Breast epithelium (tissue), 4 donors: ENCODE results near the gene DEFB129. TPM values are rescaled to one million over a fixed set of nuclear protein-coding genes. Genes with fewer than 3 reads are reported as not detected.
"Not testable (repeated sequence)": the region's sequence is repeated elsewhere in the genome, so short reads cannot be mapped to it uniquely, and the experiment has no call there.

Experiments
- DNase-seq, 2 donors: peaks; one replicate each; pipeline ENCODE4 v3.0.0-alpha.2; 2019; ENCODE audit warnings: low spot score in 2 of 2
- H3K27ac ChIP-seq, 2 donors: fragments of 200-600 bp; sonication (generic) in 1 of 2; one replicate each; pipeline ENCODE4 v1.5.1; 2016 to 2019; ENCODE audit warnings: mild to moderate bottlenecking in 1 of 2
- H3K27me3 ChIP-seq, 2 donors: fragments of 200-600 bp; sonication (generic) in 1 of 2; one replicate each; pipeline versions ENCODE4 v1.5.1 to v1.6.0; 2017 to 2019; ENCODE audit warnings: control low read depth in 1 of 2, mild to moderate bottlenecking in 1 of 2
- H3K36me3 ChIP-seq: fragments of 200-600 bp; one replicate; pipeline ENCODE4 v1.5.1; 2019
- H3K4me1 ChIP-seq, 2 donors: fragments of 200-600 bp; sonication (generic); one replicate each; pipeline ENCODE4 v1.5.1; 2016 to 2019; ENCODE audit warnings: control low read depth in 1 of 2
- H3K4me3 ChIP-seq, 3 donors: fragments of 200-600 bp; sonication (generic); 1 replicate in 2 of 3; 2 replicates in 1 of 3; pipeline ENCODE4 v1.5.1; 2016 to 2019; ENCODE audit warnings: mild to moderate bottlenecking in 3 of 3, moderate library complexity in 2 of 3
- H3K9me3 ChIP-seq, 2 donors: fragments of 200-600 bp; sonication (generic) in 1 of 2; one replicate each; pipeline ENCODE4 v1.5.1; 2016 to 2019; ENCODE audit warnings: control low read depth in 1 of 2
- CTCF ChIP-seq, 3 donors: fragments of 450-650 bp; IDR thresholded peaks; one replicate each; pipeline ENCODE4 v1.5.1; 2016 to 2017; ENCODE audit warnings: antibody characterized with exemption in 3 of 3, mild to moderate bottlenecking in 3 of 3, moderate library complexity in 3 of 3
- POLR2A ChIP-seq: fragments of 450-650 bp; IDR thresholded peaks from one replicate; pipeline ENCODE4 v1.6.1; 2016; ENCODE audit warnings: antibody characterized with exemption, mild to moderate bottlenecking, moderate library complexity
- POLR2AphosphoS5 ChIP-seq, 3 donors: sonication (generic); formaldehyde crosslinking; IDR thresholded peaks; one replicate each; pipeline ENCODE4 v1.6.1; 2017; ENCODE audit warnings: antibody characterized with exemption in 3 of 3
- intact Hi-C: fragments of 100-400 bp; cut with DNase I; formaldehyde crosslinking; loops from one replicate; pipeline ENCODE4 v1.15.1; 2023; ENCODE audit warnings: low total_unique reads
- total RNA-seq, 3 donors: library from RNA; depleted of rRNA; stranded (reverse); fragments of >200 nt; gene quantifications; one replicate each; pipeline ENCODE4 v1.1.0, GENCODE V29; 2016

The DEFB129 gene
- total RNA-seq, 3 donors from 2014 or later = not detected

GRCh38 chr20:252801-253200 lies 25.7 kb downstream of the DEFB129 start:
- H3K4me1 ChIP-seq = no peaks in the 10 kb centered on the region
- DNase-seq = no peak
- H3K4me3 ChIP-seq = no peak overlapping the region
- no peaks in the 10 kb centered on the region for H3K36me3 ChIP-seq
- no peak for TF ChIP-seq POLR2AphosphoS5 (IDR thresholded peaks at IDR 0.05)
- no peak for TF ChIP-seq CTCF (IDR thresholded peaks at IDR 0.05)
- TF ChIP-seq POLR2A = no peak
- intact Hi-C loops = no loop called here
- no peaks in the 10 kb centered on the region for H3K9me3 ChIP-seq
- H3K27me3 ChIP-seq = no peaks in the 10 kb centered on the region
- H3K27ac ChIP-seq = no peak overlapping the region

GRCh38 chr20:253447-253846 lies 26.4 kb downstream of the DEFB129 start:
- DNase-seq, H3K9me3 ChIP-seq, H3K4me1 ChIP-seq, H3K27me3 ChIP-seq, intact Hi-C loops, H3K36me3 ChIP-seq, H3K27ac ChIP-seq, H3K4me3 ChIP-seq: not testable (repeated sequence)

GRCh38 chr20:257419-257818 lies 30.4 kb downstream of the DEFB129 start, which contains the start of gene DEFB132:
DEFB132 (plus strand) TSS chr20:257724; CDS start chr20:257779, 55 bp downstream.
- no peak for DNase-seq
- intact Hi-C loops = no loop called here

GRCh38 chr20:258269-258858 lies 31.3 kb downstream of the DEFB129 start:
- Histone ChIP-seq H3K4me1 (no peaks in the 10 kb centered on the region), H3K4me3 (no peak overlapping the region), H3K9me3 (no peaks in the 10 kb centered on the region), H3K27me3 (no peaks in the 10 kb centered on the region), H3K36me3 (no peaks in the 10 kb centered on the region), H3K27ac (no peak overlapping the region)
- no peak for DNase-seq
- intact Hi-C loops = no loop called here
- TF ChIP-seq POLR2A = no peak
- no peak for TF ChIP-seq POLR2AphosphoS5 (IDR thresholded peaks at IDR 0.05)
- TF ChIP-seq CTCF (IDR thresholded peaks at IDR 0.05) = no peak

More at GRCh38 chr20:257419-257818, 30.4 kb downstream of the DEFB129 start, which contains the start of gene DEFB132:
- H3K27ac ChIP-seq = no peak within 1 kb of the TSS
- H3K4me3 ChIP-seq = no peak within 1 kb of the TSS
- TF ChIP-seq CTCF (IDR thresholded peaks at IDR 0.05) (no peak), POLR2A (no peak)
- H3K4me1 ChIP-seq = no peaks in the 10 kb centered on the region
- no peaks in the 10 kb centered on the region for H3K9me3 ChIP-seq
- H3K27me3 ChIP-seq = no peaks in the 10 kb centered on the region
- H3K36me3 ChIP-seq = no peaks in the 10 kb centered on the region

GRCh38 chr20:258963-259362 lies 31.9 kb downstream of the DEFB129 start:
- intact Hi-C loops = no loop called here
- H3K9me3 ChIP-seq = no peaks in the 10 kb centered on the region
- no peak overlapping the region for H3K4me3 ChIP-seq
- no peaks in the 10 kb centered on the region for H3K4me1 ChIP-seq
- H3K27ac ChIP-seq = no peak overlapping the region
- H3K36me3 ChIP-seq = no peaks in the 10 kb centered on the region
- no peak for DNase-seq
- TF ChIP-seq CTCF (IDR thresholded peaks at IDR 0.05) = no peak
- TF ChIP-seq POLR2AphosphoS5 (IDR thresholded peaks at IDR 0.05) = no peak
- no peak for TF ChIP-seq POLR2A
- no peaks in the 10 kb centered on the region for H3K27me3 ChIP-seq

- no peak for DNase-seq
- Histone ChIP-seq H3K4me1 (no peaks in the 10 kb centered on the region), H3K4me3 (no peak overlapping the region), H3K9me3 (no peaks in the 10 kb centered on the region), H3K27ac (no peak overlapping the region), H3K27me3 (no peaks in the 10 kb centered on the region), H3K36me3 (no peaks in the 10 kb centered on the region)
- intact Hi-C loops = no loop called here
- TF ChIP-seq POLR2AphosphoS5 (IDR thresholded peaks at IDR 0.05) (no peak), POLR2A (no peak), CTCF (IDR thresholded peaks at IDR 0.05) (no peak)
These were observed 32.9 kb downstream of the DEFB129 start for GRCh38 chr20:259981-260380.
